HUES48 (cell line): ENCODE results near the gene TAPBP.
"Not testable (repeated sequence)": the region's sequence is repeated elsewhere in the genome, so short reads cannot be mapped to it uniquely, and the experiment has no call there.

ENCODE experiments used
- H3K27ac ChIP-seq: one replicate; pipeline ENCODE4 v1.7.0; 2013; ENCODE audit warnings: low read depth, low read length, inconsistent platforms
- H3K27me3 ChIP-seq: 2 replicates; pipeline ENCODE4 v1.6.1; 2013; ENCODE audit warnings: mild to moderate bottlenecking, low read length; ENCODE audit not compliant: control insufficient read depth, insufficient read depth
- H3K36me3 ChIP-seq: 2 replicates; pipeline ENCODE4 v1.6.1; 2013; ENCODE audit warnings: low read length; ENCODE audit not compliant: control insufficient read depth, insufficient read depth
- H3K4me1 ChIP-seq: 2 replicates; pipeline ENCODE4 v1.6.1; 2013; ENCODE audit warnings: mild to moderate bottlenecking, low read length; ENCODE audit not compliant: control insufficient read depth, insufficient read depth
- H3K4me3 ChIP-seq: 2 replicates; pipeline ENCODE4 v1.5.1; 2013; ENCODE audit warnings: mild to moderate bottlenecking, low read depth, low read length
- H3K9ac ChIP-seq: 2 replicates; pipeline ENCODE4 v1.6.1; 2013; ENCODE audit warnings: mild to moderate bottlenecking, low read depth, low read length, moderate library complexity
- H3K9me3 ChIP-seq: 2 replicates; pipeline ENCODE4 v1.6.1; 2013; ENCODE audit warnings: low read length; ENCODE audit not compliant: control insufficient read depth, insufficient read depth

Gene TAPBP

DNA sequence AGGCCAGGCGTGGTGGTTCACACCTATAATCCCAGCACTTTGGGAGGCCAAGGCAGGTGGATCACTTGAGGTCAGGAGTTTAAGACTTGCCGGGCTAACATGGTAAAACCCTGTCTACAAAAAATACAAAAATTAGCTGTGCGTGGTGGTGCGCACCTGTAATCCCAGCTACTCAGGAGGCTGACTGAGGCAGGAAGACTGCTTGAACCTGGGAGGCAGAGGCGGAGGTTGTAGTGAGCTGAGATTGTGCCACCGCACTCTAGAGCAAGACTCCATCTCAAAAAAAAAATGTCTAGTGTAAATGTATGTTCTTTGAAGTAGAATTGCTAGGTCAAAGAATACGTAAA, 29.7 kb upstream of the TAPBP start:
- H3K27me3 ChIP-seq: not testable (repeated sequence)

DNA sequence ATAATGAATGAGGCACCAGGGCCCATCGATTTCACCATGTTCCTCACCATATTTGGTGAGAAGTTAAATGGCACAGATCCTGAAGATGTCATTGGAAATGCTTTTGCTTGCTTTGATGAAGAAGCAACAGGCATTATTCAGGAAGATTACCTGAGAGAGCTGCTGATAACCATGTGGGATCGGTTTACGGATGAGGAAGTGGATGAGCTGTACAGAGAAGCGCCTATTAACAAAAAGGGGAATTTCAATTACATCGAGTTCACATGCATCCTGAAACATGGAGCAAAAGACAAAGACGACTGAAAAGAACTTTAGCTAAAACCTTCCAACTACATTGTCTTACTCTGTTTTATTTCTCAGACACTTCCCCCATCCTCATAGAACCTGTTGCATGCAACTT, 25.3 kb upstream of the TAPBP start:
- Histone ChIP-seq H3K36me3 (no peaks in the 10 kb centered on the region), H3K4me1 (no peaks in the 10 kb centered on the region), H3K4me3 (no peak overlapping the region), H3K27me3 (no peaks in the 10 kb centered on the region), H3K9me3 (no peaks in the 10 kb centered on the region), H3K9ac (no peak overlapping the region), H3K27ac (no peak overlapping the region)

More for the DNA sequence above, 29.7 kb upstream of the TAPBP start:
- not testable (repeated sequence) for H3K4me3 ChIP-seq, H3K9me3 ChIP-seq, H3K4me1 ChIP-seq, H3K9ac ChIP-seq, H3K36me3 ChIP-seq, H3K27ac ChIP-seq

GRCh38 chr6:33336495-33336894, 22.6 kb upstream of the TAPBP start:
- H3K27ac ChIP-seq: no peak overlapping the region
- no peaks in the 10 kb centered on the region for H3K4me1 ChIP-seq
- no peak overlapping the region for H3K4me3 ChIP-seq
- no peaks in the 10 kb centered on the region for H3K36me3 ChIP-seq
- H3K27me3 ChIP-seq: no peaks in the 10 kb centered on the region
- no peak overlapping the region for H3K9ac ChIP-seq
- H3K9me3 ChIP-seq: no peaks in the 10 kb centered on the region

GRCh38 chr6:33335916-33336315, 22.0 kb upstream of the TAPBP start:
- Histone ChIP-seq H3K4me3 (no peak overlapping the region), H3K27ac (no peak overlapping the region), H3K4me1 (no peaks in the 10 kb centered on the region), H3K27me3 (no peaks in the 10 kb centered on the region), H3K36me3 (no peaks in the 10 kb centered on the region), H3K9me3 (no peaks in the 10 kb centered on the region), H3K9ac (no peak overlapping the region)

DNA sequence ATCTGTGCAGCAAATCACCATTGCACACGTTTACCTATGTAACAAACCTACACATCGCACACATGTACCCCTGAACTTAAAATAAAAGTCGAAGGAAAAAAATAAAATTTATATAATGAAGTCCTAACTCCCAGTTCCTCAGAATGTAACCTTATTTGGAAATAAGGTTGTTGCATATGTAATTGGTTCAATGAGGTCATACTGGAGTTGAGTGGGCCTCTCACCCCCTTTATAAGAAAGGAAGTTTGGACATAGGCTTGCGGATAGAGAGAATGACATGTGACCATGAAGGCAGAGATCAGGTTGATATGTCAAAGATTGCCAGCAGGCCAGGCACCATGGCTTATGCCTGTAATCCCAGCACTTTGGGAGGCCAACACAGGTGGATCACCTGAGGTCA, 19.8 kb upstream of the TAPBP start:
- no peak overlapping the region for H3K27ac ChIP-seq
- H3K4me3 ChIP-seq: no peak overlapping the region
- H3K36me3 ChIP-seq: no peaks in the 10 kb centered on the region
- no peaks in the 10 kb centered on the region for H3K4me1 ChIP-seq
- no peaks in the 10 kb centered on the region for H3K9me3 ChIP-seq
- no peaks in the 10 kb centered on the region for H3K27me3 ChIP-seq
- no peak overlapping the region for H3K9ac ChIP-seq

DNA sequence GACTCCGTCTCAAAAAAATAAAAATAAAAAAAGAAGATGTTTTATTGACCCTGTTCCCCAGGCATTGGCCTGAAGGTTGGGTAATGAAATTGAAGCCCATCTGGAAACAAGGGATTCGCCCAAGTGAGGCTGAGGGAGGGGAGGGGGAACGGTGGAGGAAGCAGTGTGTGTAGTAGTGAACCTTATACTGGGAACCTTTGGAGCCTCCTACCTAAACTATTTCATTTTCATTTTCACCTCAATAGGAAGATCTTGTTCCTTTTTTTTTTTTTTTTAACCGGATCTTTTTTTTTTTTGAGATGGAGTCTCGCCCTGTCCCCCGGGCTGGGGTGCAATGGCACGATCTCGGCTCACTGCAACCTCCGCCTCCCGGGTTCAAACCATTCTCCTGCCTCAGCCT, 16.9 kb upstream of the TAPBP start:
- Histone ChIP-seq H3K36me3 (no peaks in the 10 kb centered on the region), H3K27ac (no peak overlapping the region), H3K9me3 (no peaks in the 10 kb centered on the region)

GRCh38 chr6:33329058-33329457, 15.2 kb upstream of the TAPBP start:
- Histone ChIP-seq H3K36me3 (no peaks in the 10 kb centered on the region), H3K27me3 (no peaks in the 10 kb centered on the region), H3K9ac (no peak overlapping the region), H3K9me3 (no peaks in the 10 kb centered on the region), H3K4me1 (peaks cover 3% of the 10 kb centered on the region), H3K4me3 (no peak overlapping the region), H3K27ac (no peak overlapping the region)

More for the DNA sequence above, 16.9 kb upstream of the TAPBP start:
- Histone ChIP-seq H3K27me3 (no peaks in the 10 kb centered on the region), H3K4me1 (no peaks in the 10 kb centered on the region), H3K4me3 (no peak overlapping the region), H3K9ac (no peak overlapping the region)

DNA sequence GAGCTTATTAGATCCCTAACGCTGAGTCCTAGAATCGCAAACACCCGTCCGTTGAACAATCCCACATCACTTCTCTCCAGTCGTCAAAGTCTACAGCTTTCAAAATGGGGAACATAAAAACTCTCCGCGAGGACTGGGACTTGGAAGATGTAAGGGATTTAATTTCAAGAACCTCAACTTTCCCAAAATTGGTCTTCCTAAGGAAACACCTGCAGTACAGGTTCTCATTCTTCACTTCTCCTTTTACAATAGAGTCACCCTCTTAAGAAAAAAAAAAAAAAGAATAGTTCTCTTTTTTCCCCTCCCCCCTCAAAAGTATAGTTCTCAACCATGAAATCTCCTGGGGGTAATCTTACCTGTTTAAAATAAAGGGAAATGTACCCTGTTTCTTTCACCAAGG, 10.2 kb upstream of the TAPBP start:
- no peak overlapping the region for H3K27ac ChIP-seq
- H3K4me1 ChIP-seq: peaks cover 22% of the 10 kb centered on the region
- H3K4me3 ChIP-seq: peak overlapping the region; percentile 78
- no peaks in the 10 kb centered on the region for H3K9me3 ChIP-seq
- H3K9ac ChIP-seq: no peak overlapping the region
- no peaks in the 10 kb centered on the region for H3K27me3 ChIP-seq
- peaks cover 22% of the 10 kb centered on the region for H3K36me3 ChIP-seq

DNA sequence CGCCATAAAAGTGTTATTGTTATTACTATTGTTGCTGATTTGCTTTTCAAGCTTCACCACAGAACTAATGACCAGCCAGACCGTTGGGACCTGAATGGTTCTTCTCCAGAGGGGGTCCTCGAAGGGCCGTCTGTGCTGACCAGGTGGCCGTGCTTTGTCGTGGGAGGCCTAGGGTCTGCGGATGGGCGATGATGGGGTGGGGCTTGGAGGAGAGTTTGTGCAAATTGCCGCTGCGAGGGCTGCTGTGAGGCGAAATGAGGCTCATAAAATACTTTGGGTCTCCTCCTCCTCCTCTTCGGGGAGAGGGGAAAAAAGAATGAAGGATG, 9.7 kb upstream of the TAPBP start:
- H3K4me1 ChIP-seq: peaks cover 25% of the 10 kb centered on the region
- H3K36me3 ChIP-seq: peaks cover 28% of the 10 kb centered on the region
- H3K9me3 ChIP-seq: no peaks in the 10 kb centered on the region
- peak overlapping the region; percentile 17; the same call in 1 of the 2 replicates for H3K9ac ChIP-seq
- peak overlapping the region; percentile 87 for H3K27ac ChIP-seq
- H3K4me3 ChIP-seq: peak overlapping the region; percentile 78
- H3K27me3 ChIP-seq: no peaks in the 10 kb centered on the region

DNA sequence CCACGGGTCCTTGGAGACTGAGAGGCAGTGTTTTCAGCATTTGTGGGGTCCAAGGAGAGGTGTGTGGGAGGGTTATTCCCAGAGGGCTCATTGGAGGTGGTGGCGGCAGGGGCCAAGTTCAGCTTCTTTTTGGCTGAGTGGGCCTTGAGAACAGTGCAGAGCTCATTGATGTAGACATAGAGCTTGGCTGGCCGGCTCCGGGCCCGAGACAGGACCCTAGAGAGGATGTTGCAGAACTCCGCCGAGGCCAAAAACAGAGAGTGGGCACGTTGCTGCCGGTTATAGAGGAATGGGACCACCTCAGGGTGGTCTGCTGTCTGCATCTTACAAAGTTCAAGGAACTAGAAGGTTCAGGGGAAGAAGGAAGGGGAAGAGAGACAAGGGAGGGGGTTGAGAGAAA, 7.3 kb upstream of the TAPBP start:
- Histone ChIP-seq H3K4me3 (peak overlapping the region; percentile 78; the same call in 1 of the 2 replicates), H3K4me1 (peaks cover 39% of the 10 kb centered on the region)

DNA sequence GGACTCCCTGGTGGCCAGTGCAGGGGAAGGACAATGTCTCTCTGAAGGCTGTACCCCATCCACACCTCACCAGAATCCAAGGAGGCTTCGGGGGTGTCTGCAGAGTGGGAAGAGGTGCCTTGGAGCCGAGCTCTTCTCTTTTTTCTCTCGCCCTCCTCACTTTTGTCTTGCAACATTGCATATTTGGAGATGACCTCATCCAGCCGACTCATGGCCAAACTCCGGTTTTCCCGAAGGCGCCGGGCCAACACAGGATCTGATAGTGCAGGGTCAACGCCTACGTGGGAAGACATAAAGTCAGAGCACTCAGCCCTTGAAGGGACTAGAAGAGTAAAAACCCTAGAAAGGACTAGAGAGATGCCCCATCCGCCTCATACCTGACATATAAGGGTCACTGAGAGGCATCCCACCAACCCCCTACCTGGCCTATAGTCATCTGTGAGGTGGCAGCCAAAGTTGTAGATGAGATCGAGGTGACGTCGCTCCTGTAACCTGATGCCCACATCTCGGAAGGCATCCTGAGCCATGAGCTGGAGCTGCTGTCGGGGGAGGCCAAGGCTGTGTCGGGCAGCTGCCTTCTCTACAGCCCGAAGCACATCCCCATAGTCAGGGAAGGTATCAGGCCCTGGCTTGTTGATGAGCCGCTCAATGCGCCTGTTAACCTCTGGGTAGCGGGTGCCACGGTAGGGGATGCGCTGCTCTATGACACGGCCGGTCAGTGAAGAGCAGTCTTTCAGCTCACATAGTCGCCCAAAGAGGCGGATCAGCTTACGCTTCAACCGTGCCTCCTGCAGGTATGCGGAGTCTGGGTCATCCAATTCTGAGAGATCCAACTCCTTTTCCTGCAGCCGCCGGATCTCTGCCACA, 6.7 kb upstream of the TAPBP start:
- Histone ChIP-seq H3K9me3 (no peaks in the 10 kb centered on the region), H3K4me1 (peaks cover 39% of the 10 kb centered on the region), H3K27me3 (no peaks in the 10 kb centered on the region), H3K4me3 (peak overlapping the region; percentile 78; the same call in 1 of the 2 replicates), H3K9ac (no peak overlapping the region), H3K36me3 (peaks cover 34% of the 10 kb centered on the region), H3K27ac (peak overlapping the region; percentile 65)

More for the DNA sequence above, 7.3 kb upstream of the TAPBP start:
- H3K27me3 ChIP-seq: no peaks in the 10 kb centered on the region
- peaks cover 31% of the 10 kb centered on the region for H3K36me3 ChIP-seq
- peak overlapping the region; percentile 65 for H3K27ac ChIP-seq
- H3K9ac ChIP-seq: no peak overlapping the region
- no peaks in the 10 kb centered on the region for H3K9me3 ChIP-seq
